Upper lobe of right lung (tissue), 1 donor: ENCODE results near the gene ENAH. TPM values are rescaled to one million over a fixed set of nuclear protein-coding genes. Genes with fewer than 3 reads are reported as not detected.

Source experiments
- ATAC-seq: fragments of 200-7000 bp; cut with Tn5 transposase; one replicate; pipeline ENCODE4 v1.9.1; 2020; ENCODE audit warnings: mild to moderate bottlenecking, moderate library complexity
- DNase-seq: peaks from one replicate; pipeline ENCODE4 v3.0.0-alpha.2; 2020
- H3K27ac ChIP-seq: fragments of 200-600 bp; one replicate; pipeline ENCODE4 v1.8.0; 2022
- H3K27me3 ChIP-seq: fragments of 200-600 bp; one replicate; pipeline ENCODE4 v1.8.0; 2022; ENCODE audit warnings: mild to moderate bottlenecking
- H3K36me3 ChIP-seq: fragments of 200-600 bp; one replicate; pipeline ENCODE4 v1.8.0; 2022
- H3K4me1 ChIP-seq: fragments of 200-600 bp; one replicate; pipeline ENCODE4 v1.8.0; 2022
- H3K4me3 ChIP-seq: fragments of 200-600 bp; one replicate; pipeline ENCODE4 v1.8.0; 2022; ENCODE audit warnings: mild to moderate bottlenecking
- H3K9me3 ChIP-seq: fragments of 200-600 bp; one replicate; pipeline ENCODE4 v1.8.0; 2022
- intact Hi-C: fragments of 100-400 bp; cut with DNase I; formaldehyde crosslinking; loops from one replicate; pipeline ENCODE4 v1.11.0; 2022
- total RNA-seq: library from RNA; stranded (reverse); fragmentation: NEBNext Ultra II Directional; extraction: Animal tissue kit (Norgen Biotek cat#: 25700); gene quantifications from one replicate; pipeline ENCODE4 v1.2.1, GENCODE V29; 2021
- TF ChIP-seq, protein P1 (sequence below): fragments of 200-600 bp; IDR thresholded peaks from one replicate; pipeline ENCODE4 v1.8.0; 2022; ENCODE audit warnings: antibody characterized with exemption
- donor health status: DM: no; HTN: yes; CAD: no; lungs with severe emphysema.

The ENAH gene
- total RNA-seq, 1 donor from 2014 or later = 67.4 TPM

- no peak overlapping the region for H3K27ac ChIP-seq
- TF ChIP-seq, protein P1, sequence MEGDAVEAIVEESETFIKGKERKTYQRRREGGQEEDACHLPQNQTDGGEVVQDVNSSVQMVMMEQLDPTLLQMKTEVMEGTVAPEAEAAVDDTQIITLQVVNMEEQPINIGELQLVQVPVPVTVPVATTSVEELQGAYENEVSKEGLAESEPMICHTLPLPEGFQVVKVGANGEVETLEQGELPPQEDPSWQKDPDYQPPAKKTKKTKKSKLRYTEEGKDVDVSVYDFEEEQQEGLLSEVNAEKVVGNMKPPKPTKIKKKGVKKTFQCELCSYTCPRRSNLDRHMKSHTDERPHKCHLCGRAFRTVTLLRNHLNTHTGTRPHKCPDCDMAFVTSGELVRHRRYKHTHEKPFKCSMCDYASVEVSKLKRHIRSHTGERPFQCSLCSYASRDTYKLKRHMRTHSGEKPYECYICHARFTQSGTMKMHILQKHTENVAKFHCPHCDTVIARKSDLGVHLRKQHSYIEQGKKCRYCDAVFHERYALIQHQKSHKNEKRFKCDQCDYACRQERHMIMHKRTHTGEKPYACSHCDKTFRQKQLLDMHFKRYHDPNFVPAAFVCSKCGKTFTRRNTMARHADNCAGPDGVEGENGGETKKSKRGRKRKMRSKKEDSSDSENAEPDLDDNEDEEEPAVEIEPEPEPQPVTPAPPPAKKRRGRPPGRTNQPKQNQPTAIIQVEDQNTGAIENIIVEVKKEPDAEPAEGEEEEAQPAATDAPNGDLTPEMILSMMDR = no peak
- H3K9me3 ChIP-seq = no peaks in the 10 kb centered on the region
- H3K4me3 ChIP-seq = no peak overlapping the region
- H3K27me3 ChIP-seq = no peaks in the 10 kb centered on the region
- no peak for DNase-seq
- H3K4me1 ChIP-seq = no peaks in the 10 kb centered on the region
- no peaks in the 10 kb centered on the region for H3K36me3 ChIP-seq
- intact Hi-C loops = no loop called here
- ATAC-seq = no peak
These were observed 50.2 kb downstream of the ENAH start for GRCh38 chr1:225602590-225603206.

DNA sequence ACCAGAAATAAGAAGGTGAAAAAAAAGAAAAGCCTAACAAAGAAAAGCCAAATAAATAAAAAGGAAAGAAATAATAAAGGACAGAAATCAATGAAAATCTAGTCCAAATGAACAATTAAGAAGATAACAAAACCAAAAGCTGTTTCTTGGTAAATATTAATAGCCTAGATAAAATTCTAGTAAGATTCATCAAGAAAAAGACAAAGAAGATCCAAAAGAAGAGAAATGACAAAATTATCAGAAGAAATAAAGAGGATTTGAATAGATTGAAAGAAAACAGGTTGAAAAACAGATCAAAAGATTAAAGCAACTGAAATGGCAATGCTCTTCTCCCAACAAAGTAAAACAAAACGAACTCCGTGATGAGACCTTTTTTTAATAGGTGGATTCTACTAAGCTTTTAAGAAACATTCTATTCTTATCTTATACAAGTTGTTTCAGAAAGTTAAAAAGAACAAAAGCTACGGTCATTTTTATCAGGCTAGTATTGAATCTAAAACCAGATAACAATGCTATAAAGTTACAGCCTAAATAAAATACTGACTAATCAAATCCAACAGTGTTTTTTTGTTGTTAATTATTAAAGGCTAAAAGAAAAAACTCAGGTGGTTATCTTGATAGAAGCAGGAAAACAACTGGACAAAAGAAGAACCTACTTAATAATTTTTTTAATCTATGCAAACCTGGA lies 50.9 kb downstream of the ENAH start:
- Histone ChIP-seq H3K4me3 (no peak overlapping the region), H3K27ac (no peak overlapping the region), H3K27me3 (no peaks in the 10 kb centered on the region), H3K9me3 (no peaks in the 10 kb centered on the region), H3K36me3 (no peaks in the 10 kb centered on the region), H3K4me1 (no peaks in the 10 kb centered on the region)
- ATAC-seq (no peak), DNase-seq (no peak)
- TF ChIP-seq, protein P1 = no peak
- intact Hi-C loops = no loop called here

GRCh38 chr1:225598847-225599246 lies 54.1 kb downstream of the ENAH start:
- intact Hi-C loops = no loop called here
- Histone ChIP-seq H3K4me3 (no peak overlapping the region), H3K36me3 (no peaks in the 10 kb centered on the region), H3K27ac (no peak overlapping the region), H3K4me1 (no peaks in the 10 kb centered on the region), H3K27me3 (no peaks in the 10 kb centered on the region), H3K9me3 (no peaks in the 10 kb centered on the region)
- TF ChIP-seq, protein P1 = no peak
- DNase-seq (no peak), ATAC-seq (no peak)

DNA sequence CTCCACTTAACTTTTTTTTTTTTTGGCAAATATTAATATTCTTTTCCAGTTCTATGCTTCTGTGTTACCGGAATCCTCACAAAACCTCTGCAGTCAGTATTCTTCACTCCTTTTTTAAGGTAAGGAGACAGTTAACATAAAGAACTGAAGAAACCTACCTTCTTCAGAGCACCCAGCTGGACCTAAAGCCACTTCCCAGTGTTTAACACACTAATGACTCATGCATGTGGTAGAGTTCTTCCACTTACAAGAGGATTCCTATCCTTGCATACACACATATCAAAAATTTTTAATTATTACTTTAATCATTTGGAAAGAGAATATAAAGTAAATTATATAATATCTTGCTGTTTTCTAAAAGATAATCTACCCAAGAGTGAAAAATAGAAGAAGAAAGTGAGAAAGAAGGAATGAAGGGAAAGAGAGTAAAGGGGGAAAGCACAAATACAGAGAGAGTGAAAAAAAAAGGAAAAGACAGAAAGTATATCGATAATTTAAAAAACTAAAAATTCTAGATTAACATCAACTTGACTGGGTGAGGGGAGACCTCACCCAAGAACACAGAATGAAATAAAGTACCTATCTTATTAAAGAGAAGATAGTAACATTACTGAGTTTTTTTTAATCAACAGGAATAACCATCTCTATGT lies 54.9 kb downstream of the ENAH start:
- Histone ChIP-seq H3K9me3 (no peaks in the 10 kb centered on the region), H3K4me3 (no peak overlapping the region), H3K4me1 (no peaks in the 10 kb centered on the region), H3K27me3 (no peaks in the 10 kb centered on the region), H3K27ac (no peak overlapping the region), H3K36me3 (no peaks in the 10 kb centered on the region)
- DNase-seq (no peak), ATAC-seq (no peak)
- intact Hi-C loops = no loop called here
- TF ChIP-seq, protein P1 = no peak

DNA sequence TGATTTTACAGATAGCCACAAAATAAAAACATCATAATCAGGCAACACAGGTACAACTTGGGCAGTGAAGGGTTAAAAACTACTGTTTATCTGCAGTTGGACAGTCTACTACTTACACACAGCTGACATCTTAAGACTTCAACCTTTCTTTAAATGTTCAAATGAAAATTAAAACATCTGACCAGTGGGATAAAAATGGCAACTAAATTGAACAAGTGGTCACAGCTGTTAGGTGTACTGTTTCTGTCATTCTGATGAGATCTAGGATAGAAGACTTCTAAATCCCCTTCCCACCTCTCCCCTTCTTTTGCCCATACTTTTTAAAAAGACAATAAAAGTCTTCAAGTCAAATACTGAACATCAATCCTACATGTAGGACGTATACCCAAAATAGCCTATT lies 56.2 kb downstream of the ENAH start:
- Histone ChIP-seq H3K4me3 (no peak overlapping the region), H3K4me1 (no peaks in the 10 kb centered on the region), H3K27me3 (no peaks in the 10 kb centered on the region), H3K9me3 (no peaks in the 10 kb centered on the region), H3K27ac (no peak overlapping the region), H3K36me3 (no peaks in the 10 kb centered on the region)
- DNase-seq (no peak), ATAC-seq (no peak)
- TF ChIP-seq, protein P1 = no peak
- intact Hi-C loops = no loop called here
